Colonic mucosa (tissue), 4 donors: ENCODE results near the gene SCAMP3. TPM values are rescaled to one million over a fixed set of nuclear protein-coding genes. Genes with fewer than 3 reads are reported as not detected.

Experiments used
- DNase-seq: peaks from one replicate; pipeline ENCODE4 v3.0.0-alpha.2; 2020
- H3K27ac ChIP-seq: fragments of 200-600 bp; one replicate; pipeline ENCODE4 v1.8.0; 2021
- H3K27me3 ChIP-seq: fragments of 200-600 bp; one replicate; pipeline ENCODE4 v1.8.0; 2021
- H3K36me3 ChIP-seq: fragments of 200-600 bp; one replicate; pipeline ENCODE4 v1.8.0; 2021
- H3K4me1 ChIP-seq: fragments of 200-600 bp; one replicate; pipeline ENCODE4 v1.8.0; 2021; ENCODE audit warnings: mild to moderate bottlenecking
- H3K4me3 ChIP-seq: fragments of 200-600 bp; one replicate; pipeline ENCODE4 v1.8.0; 2021
- H3K9ac ChIP-seq, 2 donors: one replicate each; pipeline ENCODE4 v1.7.0; 2013; ENCODE audit warnings: control low read depth in 2 of 2, low read depth in 2 of 2, low read length in 2 of 2
- H3K9me3 ChIP-seq: fragments of 200-600 bp; one replicate; pipeline ENCODE4 v1.8.0; 2021
- intact Hi-C: fragments of 100-400 bp; cut with DNase I; formaldehyde crosslinking; loops from one replicate; pipeline ENCODE4 v1.14.1; 2022
- total RNA-seq, 2 donors: library from RNA; stranded (reverse); fragmentation: NEBNext Ultra II Directional in 1 of 2; extraction: Animal tissue kit (Norgen Biotek cat#: 25700) in 1 of 2; gene quantifications; one replicate each; pipeline ENCODE4 v1.2.1, GENCODE V29; 2021
- TF ChIP-seq, protein P1 (sequence below): fragments of 200-600 bp; IDR thresholded peaks from one replicate; pipeline ENCODE4 v1.8.0; 2022; ENCODE audit warnings: antibody characterized with exemption, mild to moderate bottlenecking
- donor health status: healthy.
- donor health status: DM: no; HTN: no; CAD: no.
- donor health status: DM: no; HTN: no; CAD: no.

The SCAMP3 gene
- total RNA-seq, 2 donors from 2014 or later = 41.5 to 67.7 TPM

DNA sequence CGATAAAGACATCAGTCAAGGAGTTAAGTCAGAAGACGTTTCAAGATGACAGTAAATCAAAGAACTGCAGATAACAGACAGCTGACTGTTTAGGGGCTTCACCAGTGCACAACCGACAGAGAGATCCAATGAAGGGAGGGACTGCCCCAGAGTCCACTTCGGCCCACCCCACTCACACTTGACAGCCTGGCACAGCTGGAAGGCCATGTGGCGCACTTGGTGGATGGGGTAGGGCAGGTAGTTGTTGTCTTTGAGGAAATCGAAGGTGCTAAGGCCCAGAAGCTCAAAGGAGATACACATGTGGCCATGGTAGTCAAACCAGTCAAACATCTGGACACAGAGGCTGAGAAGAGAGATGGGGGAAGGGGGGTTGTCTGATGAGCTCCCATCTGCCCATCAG lies 4.4 kb upstream of the SCAMP3 start:
- Histone ChIP-seq H3K27me3 (no peaks in the 10 kb centered on the region), H3K9ac (no peak overlapping the region), H3K4me1 (no peaks in the 10 kb centered on the region), H3K4me3 (no peak overlapping the region), H3K36me3 (peaks cover 36% of the 10 kb centered on the region), H3K27ac (no peak overlapping the region), H3K9me3 (no peaks in the 10 kb centered on the region)
- no peak for DNase-seq
- intact Hi-C loops = no loop called here
- TF ChIP-seq, protein P1, sequence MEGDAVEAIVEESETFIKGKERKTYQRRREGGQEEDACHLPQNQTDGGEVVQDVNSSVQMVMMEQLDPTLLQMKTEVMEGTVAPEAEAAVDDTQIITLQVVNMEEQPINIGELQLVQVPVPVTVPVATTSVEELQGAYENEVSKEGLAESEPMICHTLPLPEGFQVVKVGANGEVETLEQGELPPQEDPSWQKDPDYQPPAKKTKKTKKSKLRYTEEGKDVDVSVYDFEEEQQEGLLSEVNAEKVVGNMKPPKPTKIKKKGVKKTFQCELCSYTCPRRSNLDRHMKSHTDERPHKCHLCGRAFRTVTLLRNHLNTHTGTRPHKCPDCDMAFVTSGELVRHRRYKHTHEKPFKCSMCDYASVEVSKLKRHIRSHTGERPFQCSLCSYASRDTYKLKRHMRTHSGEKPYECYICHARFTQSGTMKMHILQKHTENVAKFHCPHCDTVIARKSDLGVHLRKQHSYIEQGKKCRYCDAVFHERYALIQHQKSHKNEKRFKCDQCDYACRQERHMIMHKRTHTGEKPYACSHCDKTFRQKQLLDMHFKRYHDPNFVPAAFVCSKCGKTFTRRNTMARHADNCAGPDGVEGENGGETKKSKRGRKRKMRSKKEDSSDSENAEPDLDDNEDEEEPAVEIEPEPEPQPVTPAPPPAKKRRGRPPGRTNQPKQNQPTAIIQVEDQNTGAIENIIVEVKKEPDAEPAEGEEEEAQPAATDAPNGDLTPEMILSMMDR = no peak

DNA sequence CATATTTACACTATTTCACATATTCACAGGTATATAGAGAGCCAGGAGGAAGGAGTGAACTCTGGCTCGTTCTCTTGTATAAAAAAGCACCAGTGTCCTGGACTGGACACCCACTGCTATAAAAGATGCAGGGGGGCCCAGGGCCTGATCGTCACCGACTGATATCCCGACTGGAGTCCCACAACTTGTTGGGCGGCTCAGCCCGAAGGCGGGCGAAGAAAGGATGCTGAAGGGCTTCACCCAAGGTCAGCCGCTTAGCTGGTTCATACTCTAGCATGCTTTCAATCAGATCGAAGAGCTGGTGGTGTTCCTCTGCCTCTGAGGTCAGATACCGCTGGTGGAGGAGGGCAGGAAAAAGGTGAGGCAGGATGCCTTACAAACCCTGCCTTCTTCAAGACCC lies 907 bp upstream of the SCAMP3 start:
- H3K4me1 ChIP-seq = peaks cover 12% of the 10 kb centered on the region
- no peak overlapping the region for H3K9ac ChIP-seq
- no peaks in the 10 kb centered on the region for H3K9me3 ChIP-seq
- TF ChIP-seq, protein P1 = no peak
- peaks cover 24% of the 10 kb centered on the region for H3K36me3 ChIP-seq
- intact Hi-C loops = no loop called here
- H3K27ac ChIP-seq = no peak overlapping the region
- no peak overlapping the region for H3K4me3 ChIP-seq
- no peak for DNase-seq
- no peaks in the 10 kb centered on the region for H3K27me3 ChIP-seq

DNA sequence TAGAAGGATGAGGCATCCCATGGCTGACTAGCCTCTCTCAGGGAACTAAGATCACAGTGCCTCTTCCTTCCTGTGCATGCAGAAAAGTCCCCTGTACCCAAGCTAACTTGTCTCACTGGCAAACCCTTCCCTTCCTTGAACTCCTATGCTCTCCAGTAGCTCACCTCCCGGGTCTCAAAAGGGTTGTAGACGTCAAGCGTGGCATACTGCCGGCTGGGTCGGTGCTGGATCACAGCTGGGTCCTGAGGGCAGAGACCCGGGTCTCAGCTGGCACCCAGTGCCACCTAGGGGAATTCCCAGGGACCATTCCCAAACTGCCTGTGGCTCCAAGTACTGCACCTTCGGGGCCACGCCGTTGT lies 688 bp downstream of the SCAMP3 start:
- DNase-seq = no peak
- peak overlapping the region; percentile 80 to 96 for H3K9ac ChIP-seq
- H3K9me3 ChIP-seq = no peaks in the 10 kb centered on the region
- peaks cover 11% of the 10 kb centered on the region for H3K36me3 ChIP-seq
- intact Hi-C loops = no loop called here
- H3K27me3 ChIP-seq = no peaks in the 10 kb centered on the region
- H3K4me3 ChIP-seq = peak overlapping the region; percentile 71
- peak overlapping the region; percentile 78 for H3K27ac ChIP-seq
- H3K4me1 ChIP-seq = peaks cover 12% of the 10 kb centered on the region
- TF ChIP-seq, protein P1 = no peak

DNA sequence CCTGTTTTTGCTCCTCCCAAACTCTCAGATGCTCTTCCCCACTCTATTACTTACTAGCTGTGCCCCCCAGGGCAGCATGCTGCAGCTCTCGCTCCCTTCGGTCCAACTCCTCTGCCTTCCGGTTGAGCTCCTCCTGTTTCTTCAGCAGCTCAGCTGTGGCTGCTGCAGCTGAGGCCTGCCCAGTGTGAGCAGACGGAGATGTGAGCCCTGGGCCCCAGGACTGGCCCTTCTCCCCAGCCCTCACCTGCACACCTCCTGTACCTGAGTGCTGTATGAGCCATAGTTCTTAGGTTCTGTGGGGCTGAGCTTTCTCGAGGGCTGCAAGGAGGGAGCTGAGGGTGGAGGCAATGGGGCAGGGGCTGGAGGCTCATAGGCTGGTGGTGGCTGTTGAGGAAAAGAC lies 1.9 kb downstream of the SCAMP3 start:
- intact Hi-C loops = no loop called here
- Histone ChIP-seq H3K4me1 (peaks cover 12% of the 10 kb centered on the region), H3K4me3 (no peak overlapping the region), H3K9me3 (no peaks in the 10 kb centered on the region), H3K36me3 (peaks cover 6% of the 10 kb centered on the region), H3K27ac (no peak overlapping the region), H3K27me3 (no peaks in the 10 kb centered on the region), H3K9ac (no peak overlapping the region)
- TF ChIP-seq, protein P1 = no peak
- no peak for DNase-seq

DNA sequence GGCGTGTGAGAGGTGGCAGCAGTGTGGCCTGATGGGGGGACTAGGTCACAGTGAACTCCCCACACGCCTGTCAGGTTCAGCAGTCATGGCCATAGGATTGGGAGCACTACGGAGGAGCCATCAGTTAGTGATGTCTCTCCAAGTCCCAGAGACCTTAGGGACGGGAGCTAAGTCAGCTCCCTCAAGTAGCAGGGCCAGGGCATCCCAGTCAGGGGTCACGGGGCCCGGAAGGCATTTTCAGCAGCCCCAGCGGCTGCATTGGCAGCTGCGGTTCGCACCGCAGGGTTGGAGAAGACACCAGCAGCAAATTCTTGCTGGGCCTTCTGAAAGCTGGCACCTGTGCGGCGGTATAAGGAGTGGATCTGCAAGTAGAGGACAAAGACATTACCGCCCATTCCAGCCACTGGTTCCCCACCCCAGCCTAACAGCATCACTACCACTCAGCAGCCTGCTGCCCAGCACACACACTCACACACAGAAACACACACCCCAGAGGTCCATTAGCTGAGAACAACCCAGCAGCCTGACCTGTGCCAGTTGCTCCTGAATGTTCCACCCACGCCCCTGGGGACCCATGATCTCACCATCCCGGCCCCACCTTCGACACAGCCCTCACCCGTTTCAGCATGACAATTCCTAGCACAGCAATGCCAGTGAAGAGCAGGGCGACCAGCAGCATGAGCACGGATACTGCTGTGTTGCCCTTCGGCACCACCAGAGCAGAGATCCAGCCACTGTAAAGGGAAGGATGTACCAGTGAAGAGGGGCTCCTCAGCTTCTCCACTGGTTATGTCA lies 5.9 kb downstream of the SCAMP3 start:
- Histone ChIP-seq H3K9ac (peak overlapping the region; percentile 65 to 89), H3K27me3 (no peaks in the 10 kb centered on the region), H3K4me3 (peak overlapping the region; percentile 86), H3K27ac (peak overlapping the region; percentile 96), H3K9me3 (no peaks in the 10 kb centered on the region), H3K36me3 (no peaks in the 10 kb centered on the region), H3K4me1 (peaks cover 19% of the 10 kb centered on the region)
- TF ChIP-seq, protein P1 = no peak
- DNase-seq = no peak
- intact Hi-C loops = no loop called here
